Measurements from ENCODE around the gene CD8A. TPM values are rescaled to one million over a fixed set of nuclear protein-coding genes. Genes with fewer than 3 reads are reported as not detected.

The CD8A gene
- total and polyA plus RNA-seq, 10 of the 15 experiments (the other 5 are each of a cell fraction or from before 2014, with no cell fraction given) = 0.15 to 0.43 TPM; not detected in 8

DNA sequence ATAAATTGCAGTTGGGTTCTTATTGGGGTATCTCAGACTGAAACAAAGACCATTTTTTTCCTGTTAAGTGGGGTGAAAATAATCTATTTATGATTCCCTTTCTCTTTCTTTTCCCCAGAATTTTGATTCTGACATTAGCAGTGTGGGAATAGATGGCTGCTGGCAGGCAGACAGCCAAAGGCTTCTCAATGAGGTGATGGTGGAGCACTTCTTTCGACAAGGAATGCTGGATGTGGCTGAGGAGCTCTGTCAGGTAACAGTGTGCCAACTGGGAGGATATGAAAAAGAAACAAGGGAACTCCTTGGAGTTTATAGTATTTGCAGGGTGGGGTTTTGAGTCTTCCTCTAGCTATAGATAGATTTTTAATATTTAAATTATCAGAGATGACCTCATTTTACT is 38.9 kb downstream of the CD8A start (continued):
- no peak for TF ChIP-seq MEF2A (IDR thresholded peaks at IDR 0.05; ENCODE audit: insufficient read depth, low read depth, low read length)

DNA sequence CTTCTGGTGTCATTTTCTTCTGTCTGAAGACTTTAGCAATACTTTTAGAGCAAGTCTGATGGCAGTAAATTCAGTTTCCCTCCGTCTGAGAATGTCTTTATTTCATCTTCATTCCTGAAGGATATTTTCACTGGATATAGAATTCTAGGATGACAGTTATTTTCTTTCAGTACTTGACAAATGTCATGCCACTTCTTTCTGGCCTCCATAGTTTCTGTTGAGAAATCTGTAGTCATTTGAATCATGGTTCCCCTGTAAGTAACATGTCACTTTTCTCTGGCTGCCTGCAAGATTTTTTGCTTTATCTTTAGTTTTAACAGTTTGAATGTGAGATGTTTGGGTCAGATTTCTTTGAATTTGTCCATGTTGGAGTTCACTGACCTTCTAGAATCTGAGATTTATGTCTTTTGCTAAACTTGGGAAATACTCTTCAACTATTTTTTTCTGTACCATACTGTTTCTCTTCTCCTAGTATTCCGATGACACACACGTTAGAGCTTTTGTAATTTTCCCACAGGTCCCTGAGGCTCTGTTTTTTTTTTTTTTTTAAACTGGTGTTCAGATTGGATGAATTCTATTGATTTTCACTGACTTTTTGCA is 40.4 kb downstream of the CD8A start:
- no peak overlapping the region for H3K27ac ChIP-seq (ENCODE audit: control insufficient read depth, insufficient read depth)
- no peak overlapping the region for H3K4me3 ChIP-seq
- RAD21 ChIA-PET (ENCODE audit: unreplicated experiment) = no interaction called here
- no peak overlapping the region for H3K9ac ChIP-seq (ENCODE audit: control insufficient read depth, insufficient read depth, low read length)
- ATAC-seq (no peak), FAIRE-seq (no peak), DNase-seq (ENCODE audit: low read depth, low spot score) (no peak)
- in situ Hi-C loops (cut with MboI) (no loop called here), intact Hi-C loops (cut with micrococcal nuclease; ENCODE audit: unreplicated experiment) (no loop called here)
- no peaks in the 10 kb centered on the region for H4K20me1 ChIP-seq (ENCODE audit: control insufficient read depth, insufficient read depth)
- SMC1A ChIA-PET (ENCODE audit: uncharacterized antibody, unreplicated experiment) = no interaction called here
- BruUV-seq (replicated peaks) = no TSS peak
- H3K79me2 ChIP-seq (ENCODE audit: control insufficient read depth, insufficient read depth, low read length) = peaks cover 2% of the 10 kb centered on the region
- H2AFZ ChIP-seq (ENCODE audit: control insufficient read depth, low read depth, low read length) = no peak overlapping the region
- WGBS (ENCODE audit: insufficient coverage, insufficient replicate concordance, low lambda C conversion rate, missing lambda C conversion rate) = 100% methylated on average over 3 of the region's 3 CpGs
- no peak overlapping the region for H3K4me2 ChIP-seq (ENCODE audit: control insufficient read depth, insufficient read depth)
- CTCF ChIA-PET = interaction anchor here (2.7 kb wide), 1 partner anchor 14 kb away, joined by 8 read pairs; no protein-coding TSS in a partner anchor
- H3K9me3 ChIP-seq (replicated peaks; ENCODE audit: control insufficient read depth, insufficient read depth, low read length) = peaks cover 4% of the 10 kb centered on the region
- H3K36me3 ChIP-seq (ENCODE audit: control insufficient read depth in 2 of 2, insufficient read depth in 2 of 2, low read length in 1 of 2) = 0 out of 4 replicates have a peak, but pooled peaks cover 0 to 7% of the 10 kb centered on the region in 2 experiments
- H3K4me1 ChIP-seq (ENCODE audit: control insufficient read depth, insufficient read depth, low read length) = no peaks in the 10 kb centered on the region
- no peaks in the 10 kb centered on the region for H3K27me3 ChIP-seq (replicated peaks in 1 of 2; ENCODE audit: control insufficient read depth in 2 of 2, insufficient read depth in 2 of 2, low read length in 1 of 2)
- POLR2A ChIA-PET = no interaction called here
- TF ChIP-seq ZNF622 (IDR thresholded peaks at IDR 0.05) (no peak), ASH2L (IDR thresholded peaks at IDR 0.05; ENCODE audit: borderline replicate concordance, low read depth) (no peak), CBX5 (IDR thresholded peaks at IDR 0.05; ENCODE audit: low read depth) (peak; percentile 100), CBFB (IDR thresholded peaks at IDR 0.05; ENCODE audit: low read depth) (no peak), SIN3A (IDR thresholded peaks at IDR 0.05; ENCODE audit: low read depth, low read length) (no peak), KDM1A (IDR thresholded peaks at IDR 0.05; ENCODE audit: borderline replicate concordance) (no peak), RCOR1 (conservative IDR thresholded peaks at IDR 0.05; ENCODE audit: low read depth, low read length) (no peak), KLF5 (IDR thresholded peaks at IDR 0.05; ENCODE audit: partially characterized antibody) (peak; percentile 55), YY1 (IDR thresholded peaks at IDR 0.05; ENCODE audit: low read depth, low read length) (no peak), NR2F1 (conservative IDR thresholded peaks at IDR 0.05) (no peak), NFIC (IDR thresholded peaks at IDR 0.05; ENCODE audit: low read depth, low read length) (0 out of 2 replicates have a peak, but pooled peaks have one; percentile 22), BHLHE40 (IDR thresholded peaks at IDR 0.05; ENCODE audit: borderline replicate concordance in 1 of 2, low read depth in 2 of 2, low read length in 1 of 2) (no peak), NBN (IDR thresholded peaks at IDR 0.05) (0 out of 2 replicates have a peak, but pooled peaks have one; percentile 29), KAT2A (conservative IDR thresholded peaks at IDR 0.05; ENCODE audit: control insufficient read depth, low read depth, low read length) (no peak), NR2C1 (IDR thresholded peaks at IDR 0.05) (no peak)
- TF ChIP-seq, protein P1, sequence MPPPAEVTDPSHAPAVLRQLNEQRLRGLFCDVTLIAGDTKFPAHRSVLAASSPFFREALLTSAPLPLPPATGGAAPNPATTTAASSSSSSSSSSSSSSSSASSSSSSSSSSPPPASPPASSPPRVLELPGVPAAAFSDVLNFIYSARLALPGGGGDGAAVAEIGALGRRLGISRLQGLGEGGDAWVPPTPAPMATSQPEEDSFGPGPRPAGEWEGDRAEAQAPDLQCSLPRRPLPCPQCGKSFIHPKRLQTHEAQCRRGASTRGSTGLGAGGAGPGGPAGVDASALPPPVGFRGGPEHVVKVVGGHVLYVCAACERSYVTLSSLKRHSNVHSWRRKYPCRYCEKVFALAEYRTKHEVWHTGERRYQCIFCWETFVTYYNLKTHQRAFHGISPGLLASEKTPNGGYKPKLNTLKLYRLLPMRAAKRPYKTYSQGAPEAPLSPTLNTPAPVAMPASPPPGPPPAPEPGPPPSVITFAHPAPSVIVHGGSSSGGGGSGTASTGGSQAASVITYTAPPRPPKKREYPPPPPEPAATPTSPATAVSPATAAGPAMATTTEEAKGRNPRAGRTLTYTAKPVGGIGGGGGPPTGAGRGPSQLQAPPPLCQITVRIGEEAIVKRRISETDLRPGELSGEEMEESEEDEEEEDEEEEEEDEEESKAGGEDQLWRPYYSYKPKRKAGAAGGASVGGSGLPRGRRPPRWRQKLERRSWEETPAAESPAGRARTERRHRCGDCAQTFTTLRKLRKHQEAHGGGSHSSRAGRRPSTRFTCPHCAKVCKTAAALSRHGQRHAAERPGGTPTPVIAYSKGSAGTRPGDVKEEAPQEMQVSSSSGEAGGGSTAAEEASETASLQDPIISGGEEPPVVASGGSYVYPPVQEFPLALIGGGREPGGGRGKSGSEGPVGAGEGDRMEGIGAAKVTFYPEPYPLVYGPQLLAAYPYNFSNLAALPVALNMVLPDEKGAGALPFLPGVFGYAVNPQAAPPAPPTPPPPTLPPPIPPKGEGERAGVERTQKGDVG (CRISPR knock-in tag; IDR thresholded peaks at IDR 0.05) = no peak
- TF ChIP-seq, protein P2, sequence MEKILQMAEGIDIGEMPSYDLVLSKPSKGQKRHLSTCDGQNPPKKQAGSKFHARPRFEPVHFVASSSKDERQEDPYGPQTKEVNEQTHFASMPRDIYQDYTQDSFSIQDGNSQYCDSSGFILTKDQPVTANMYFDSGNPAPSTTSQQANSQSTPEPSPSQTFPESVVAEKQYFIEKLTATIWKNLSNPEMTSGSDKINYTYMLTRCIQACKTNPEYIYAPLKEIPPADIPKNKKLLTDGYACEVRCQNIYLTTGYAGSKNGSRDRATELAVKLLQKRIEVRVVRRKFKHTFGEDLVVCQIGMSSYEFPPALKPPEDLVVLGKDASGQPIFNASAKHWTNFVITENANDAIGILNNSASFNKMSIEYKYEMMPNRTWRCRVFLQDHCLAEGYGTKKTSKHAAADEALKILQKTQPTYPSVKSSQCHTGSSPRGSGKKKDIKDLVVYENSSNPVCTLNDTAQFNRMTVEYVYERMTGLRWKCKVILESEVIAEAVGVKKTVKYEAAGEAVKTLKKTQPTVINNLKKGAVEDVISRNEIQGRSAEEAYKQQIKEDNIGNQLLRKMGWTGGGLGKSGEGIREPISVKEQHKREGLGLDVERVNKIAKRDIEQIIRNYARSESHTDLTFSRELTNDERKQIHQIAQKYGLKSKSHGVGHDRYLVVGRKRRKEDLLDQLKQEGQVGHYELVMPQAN (conservative IDR thresholded peaks at IDR 0.05) = no peak
